OCI-LY3 (cell line): Measurements from ENCODE around the gene DUSP9.

Experiments used
- EZH2phosphoT487 ChIP-seq: fragments of 200-600 bp; shearing (Covaris generic); IDR thresholded peaks from 2 replicates; pipeline ENCODE4 v1.6.1; 2018; ENCODE audit warnings: antibody characterized with exemption, mixed run types, low read depth
- TF ChIP-seq, protein P1 (sequence below): fragments of 200-600, 300-600 bp; sonication (generic); IDR thresholded peaks from 2 replicates; pipeline ENCODE4 v1.5.1; 2014; ENCODE audit warnings: antibody characterized with exemption, low read length, low read depth

- TF ChIP-seq, protein P1, sequence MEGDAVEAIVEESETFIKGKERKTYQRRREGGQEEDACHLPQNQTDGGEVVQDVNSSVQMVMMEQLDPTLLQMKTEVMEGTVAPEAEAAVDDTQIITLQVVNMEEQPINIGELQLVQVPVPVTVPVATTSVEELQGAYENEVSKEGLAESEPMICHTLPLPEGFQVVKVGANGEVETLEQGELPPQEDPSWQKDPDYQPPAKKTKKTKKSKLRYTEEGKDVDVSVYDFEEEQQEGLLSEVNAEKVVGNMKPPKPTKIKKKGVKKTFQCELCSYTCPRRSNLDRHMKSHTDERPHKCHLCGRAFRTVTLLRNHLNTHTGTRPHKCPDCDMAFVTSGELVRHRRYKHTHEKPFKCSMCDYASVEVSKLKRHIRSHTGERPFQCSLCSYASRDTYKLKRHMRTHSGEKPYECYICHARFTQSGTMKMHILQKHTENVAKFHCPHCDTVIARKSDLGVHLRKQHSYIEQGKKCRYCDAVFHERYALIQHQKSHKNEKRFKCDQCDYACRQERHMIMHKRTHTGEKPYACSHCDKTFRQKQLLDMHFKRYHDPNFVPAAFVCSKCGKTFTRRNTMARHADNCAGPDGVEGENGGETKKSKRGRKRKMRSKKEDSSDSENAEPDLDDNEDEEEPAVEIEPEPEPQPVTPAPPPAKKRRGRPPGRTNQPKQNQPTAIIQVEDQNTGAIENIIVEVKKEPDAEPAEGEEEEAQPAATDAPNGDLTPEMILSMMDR: no peak
- no peak for TF ChIP-seq EZH2phosphoT487
These were observed 41.1 kb downstream of the DUSP9 start for GRCh38 chrX:153688071-153688470.
